Loucy (cell line): ENCODE results near the gene ANKRD40.

Experiments
- H2AFZ ChIP-seq: fragments of 200-600 bp; sonication (generic); 2 replicates; pipeline ENCODE4 v1.6.0; 2016; ENCODE audit warnings: antibody characterized with exemption, mild to moderate bottlenecking, low read length, moderate library complexity
- H3F3A ChIP-seq: fragments of 200-600 bp; 2 replicates; pipeline ENCODE4 v1.6.0; 2016; ENCODE audit warnings: antibody characterized with exemption, low read depth, mild to moderate bottlenecking
- H3K27me3 ChIP-seq: fragments of 200-600 bp; sonication (generic); 2 replicates; pipeline ENCODE4 v1.6.1; 2014; ENCODE audit warnings: low read length, mild to moderate bottlenecking; ENCODE audit not compliant: insufficient read depth, poor library complexity, severe bottlenecking
- H3K36me3 ChIP-seq: fragments of 200-600 bp; sonication (generic); 2 replicates; pipeline ENCODE4 v1.6.1; 2016; ENCODE audit warnings: low read length; ENCODE audit not compliant: insufficient read depth
- H3K4me1 ChIP-seq: fragments of 200-600 bp; sonication (generic); 2 replicates; pipeline ENCODE4 v1.5.1; 2014; ENCODE audit warnings: low read length, mild to moderate bottlenecking; ENCODE audit not compliant: insufficient read depth, poor library complexity, severe bottlenecking
- H3K4me2 ChIP-seq: fragments of 200-600 bp; sonication (generic); 2 replicates; pipeline ENCODE4 v1.6.0; 2014; ENCODE audit warnings: antibody characterized with exemption, low read length, low read depth, mild to moderate bottlenecking; ENCODE audit not compliant: poor library complexity, severe bottlenecking
- H3K4me3 ChIP-seq: fragments of 200-600 bp; sonication (generic); 2 replicates; pipeline ENCODE4 v1.5.1; 2014; ENCODE audit warnings: low read length, mild to moderate bottlenecking, mixed read lengths; ENCODE audit not compliant: poor library complexity, severe bottlenecking
- H3K79me2 ChIP-seq: fragments of 200-600 bp; sonication (generic); 2 replicates; pipeline ENCODE4 v1.6.1; 2014; ENCODE audit warnings: low read length; ENCODE audit not compliant: insufficient read depth
- H3K9ac ChIP-seq: fragments of 200-600 bp; sonication (generic); 2 replicates; pipeline ENCODE4 v1.6.0; 2014; ENCODE audit warnings: mild to moderate bottlenecking, low read depth, low read length, moderate library complexity; ENCODE audit not compliant: poor library complexity, severe bottlenecking
- H3K9me2 ChIP-seq: fragments of 200-600 bp; sonication (generic); replicated peaks from 2 replicates; pipeline ENCODE4 v1.6.1; 2016; ENCODE audit warnings: low read depth, low read length, mixed read lengths
- H3K9me3 ChIP-seq: fragments of 200-600 bp; sonication (generic); 2 replicates; pipeline ENCODE4 v1.6.1; 2014; ENCODE audit warnings: mild to moderate bottlenecking, antibody characterized with exemption, low read length, low read depth; ENCODE audit not compliant: insufficient read depth
- H4K20me1 ChIP-seq: fragments of 200-600 bp; sonication (generic); 2 replicates; pipeline ENCODE4 v1.6.0; 2014; ENCODE audit warnings: antibody characterized with exemption, low read length, mild to moderate bottlenecking; ENCODE audit not compliant: insufficient read depth, poor library complexity, severe bottlenecking
- CTCF ChIP-seq: fragments of 200-600 bp; sonication (generic); conservative IDR thresholded peaks from 2 replicates; pipeline ENCODE4 v1.5.1; 2014; ENCODE audit warnings: mild to moderate bottlenecking, antibody characterized with exemption, low read length
- EZH2phosphoT487 ChIP-seq: fragments of 200-600 bp; IDR thresholded peaks from 2 replicates; pipeline ENCODE4 v1.6.1; 2018; ENCODE audit warnings: antibody characterized with exemption, mild to moderate bottlenecking, moderate library complexity, borderline replicate concordance

The ANKRD40 gene

GRCh38 chr17:50721194-50722010 is 13.7 kb upstream of the ANKRD40 start:
- H2AFZ ChIP-seq, result no peak overlapping the region
- H3K27me3 ChIP-seq, result no peaks in the 10 kb centered on the region
- peaks cover 68% of the 10 kb centered on the region for H4K20me1 ChIP-seq
- peak overlapping the region; percentile 97 for H3K4me2 ChIP-seq
- no peaks in the 10 kb centered on the region for H3K9me3 ChIP-seq
- no peak for TF ChIP-seq EZH2phosphoT487
- TF ChIP-seq CTCF, result no peak
- peaks cover 41% of the 10 kb centered on the region for H3K4me1 ChIP-seq
- H3K9me2 ChIP-seq, result no peaks in the 10 kb centered on the region
- H3F3A ChIP-seq, result no peaks in the 10 kb centered on the region
- peak overlapping the region; percentile 93 for H3K9ac ChIP-seq
- H3K79me2 ChIP-seq, result peaks cover 70% of the 10 kb centered on the region
- peak overlapping the region; percentile 75 for H3K4me3 ChIP-seq
- H3K36me3 ChIP-seq, result no peaks in the 10 kb centered on the region

GRCh38 chr17:50719924-50720794 is 12.4 kb upstream of the ANKRD40 start:
- Histone ChIP-seq H4K20me1 (peaks cover 56% of the 10 kb centered on the region), H3K4me2 (peak overlapping the region; percentile 97)

More at GRCh38 chr17:50719924-50720794, 12.4 kb upstream of the ANKRD40 start:
- TF ChIP-seq EZH2phosphoT487 (no peak), CTCF (no peak)
- Histone ChIP-seq H3K36me3 (no peaks in the 10 kb centered on the region), H3K9me3 (no peaks in the 10 kb centered on the region), H3K4me1 (peaks cover 34% of the 10 kb centered on the region), H2AFZ (peak overlapping the region; percentile 81; the same call in 1 of the 2 replicates), H3K9me2 (no peaks in the 10 kb centered on the region), H3K9ac (peak overlapping the region; percentile 93), H3K4me3 (peak overlapping the region; percentile 75), H3F3A (no peaks in the 10 kb centered on the region), H3K79me2 (peaks cover 58% of the 10 kb centered on the region), H3K27me3 (no peaks in the 10 kb centered on the region)
